ENCODE data around the gene P2RY14.
"Not testable (repeated sequence)": the region's sequence is repeated elsewhere in the genome, so short reads cannot be mapped to it uniquely, and the experiment has no call there.

P2RY14 gene

DNA sequence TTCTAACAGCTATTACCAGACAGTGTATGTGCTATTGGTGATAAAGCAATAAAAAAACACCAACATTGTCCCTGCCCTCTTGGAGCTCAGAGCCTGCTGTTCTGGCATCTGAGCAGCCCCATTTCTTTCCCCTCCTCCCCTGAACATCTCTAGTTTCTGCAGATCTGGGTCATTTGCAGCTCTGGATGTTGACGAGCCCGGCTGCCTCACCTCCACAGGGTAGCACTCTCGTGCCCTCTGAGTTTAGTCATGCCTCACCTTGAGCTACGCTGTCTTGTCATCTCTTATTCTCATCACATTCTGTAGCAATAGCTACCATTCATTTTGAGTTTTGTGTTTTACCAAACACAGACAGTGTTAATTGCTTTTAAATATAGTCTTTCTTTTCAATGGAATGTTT, 45.4 kb downstream of the P2RY14 start:
- DNase-seq: no peak
- no CpG with 5 or more reads among the region's 4 CpGs for WGBS (ENCODE audit: extremely low coverage, insufficient coverage, low lambda C conversion rate)
- H2BK15ac ChIP-seq (replicated peaks; ENCODE audit: low read depth): no peak overlapping the region

DNA sequence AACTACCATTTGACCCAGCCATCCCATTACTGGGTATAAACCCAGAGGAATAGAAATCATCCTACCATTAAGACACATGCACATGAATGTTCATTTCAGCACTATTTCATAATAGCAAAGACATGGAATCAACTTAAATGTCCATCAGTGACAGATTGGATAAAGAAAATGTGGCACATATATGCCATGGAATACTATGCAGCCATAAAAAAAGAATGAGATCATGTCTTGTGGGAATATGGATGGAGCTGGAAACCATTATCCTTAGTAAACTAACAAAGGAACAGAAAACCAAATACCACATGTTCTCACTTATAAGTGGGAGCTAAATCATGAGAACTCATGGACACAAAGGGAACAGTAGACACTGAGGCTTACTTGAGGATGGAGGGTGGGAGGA, 45.9 kb downstream of the P2RY14 start:
- not testable (repeated sequence) for H3K9ac ChIP-seq (ENCODE audit: low read length); H2BK15ac ChIP-seq (replicated peaks; ENCODE audit: low read depth); H2BK120ac ChIP-seq (ENCODE audit: low read depth, low read length); H3K36me3 ChIP-seq (ENCODE audit: control insufficient read depth, insufficient read depth, low read length); H2BK5ac ChIP-seq (ENCODE audit: low read length); H3K4ac ChIP-seq (ENCODE audit: low read depth, low read length); H3K4me1 ChIP-seq (ENCODE audit: control insufficient read depth, low read depth, low read length); H3K4me2 ChIP-seq (ENCODE audit: low read length); H3K79me2 ChIP-seq (ENCODE audit: control insufficient read depth, insufficient read depth, low read length); H4K5ac ChIP-seq (ENCODE audit: low read length); H3K79me1 ChIP-seq (ENCODE audit: low read length); H3K56ac ChIP-seq (ENCODE audit: low read length); DNase-seq; H3K18ac ChIP-seq (ENCODE audit: low read length); H4K8ac ChIP-seq (ENCODE audit: low read depth, low read length); H2AK5ac ChIP-seq (ENCODE audit: low read length); H3K27ac ChIP-seq (ENCODE audit: low read depth, low read length); H3K4me3 ChIP-seq (ENCODE audit: low read length); H3K23ac ChIP-seq (ENCODE audit: low read length); H3K27me3 ChIP-seq (ENCODE audit: insufficient read depth, low read length, poor library complexity)

More for the DNA sequence above, 45.4 kb downstream of the P2RY14 start:
- no peaks in the 10 kb centered on the region for H3K36me3 ChIP-seq (ENCODE audit: control insufficient read depth, insufficient read depth, low read length)
- H3K4me2 ChIP-seq (ENCODE audit: low read length): no peak overlapping the region
- H3K4me3 ChIP-seq (ENCODE audit: low read length): no peak overlapping the region
- H3K18ac ChIP-seq (ENCODE audit: low read length): no peak overlapping the region
- no peak overlapping the region for H2BK120ac ChIP-seq (ENCODE audit: low read depth, low read length)
- H4K5ac ChIP-seq (ENCODE audit: low read length): no peak overlapping the region
- H3K23ac ChIP-seq (ENCODE audit: low read length): no peak overlapping the region
- no peak overlapping the region for H4K8ac ChIP-seq (ENCODE audit: low read depth, low read length)
- H2BK5ac ChIP-seq (ENCODE audit: low read length): no peak overlapping the region
- no peak overlapping the region for H3K9ac ChIP-seq (ENCODE audit: low read length)
- no peak overlapping the region for H2AK5ac ChIP-seq (ENCODE audit: low read length)
- H3K27me3 ChIP-seq (ENCODE audit: insufficient read depth, low read length, poor library complexity): no peaks in the 10 kb centered on the region
- H3K4ac ChIP-seq (ENCODE audit: low read depth, low read length): no peak overlapping the region
- H3K27ac ChIP-seq (ENCODE audit: low read depth, low read length): no peak overlapping the region
- no peaks in the 10 kb centered on the region for H3K79me1 ChIP-seq (ENCODE audit: low read length)
- H3K79me2 ChIP-seq (ENCODE audit: control insufficient read depth, insufficient read depth, low read length): no peaks in the 10 kb centered on the region
- H3K56ac ChIP-seq (ENCODE audit: low read length): no peak overlapping the region
- peaks cover 5% of the 10 kb centered on the region for H3K4me1 ChIP-seq (ENCODE audit: control insufficient read depth, low read depth, low read length)

DNA sequence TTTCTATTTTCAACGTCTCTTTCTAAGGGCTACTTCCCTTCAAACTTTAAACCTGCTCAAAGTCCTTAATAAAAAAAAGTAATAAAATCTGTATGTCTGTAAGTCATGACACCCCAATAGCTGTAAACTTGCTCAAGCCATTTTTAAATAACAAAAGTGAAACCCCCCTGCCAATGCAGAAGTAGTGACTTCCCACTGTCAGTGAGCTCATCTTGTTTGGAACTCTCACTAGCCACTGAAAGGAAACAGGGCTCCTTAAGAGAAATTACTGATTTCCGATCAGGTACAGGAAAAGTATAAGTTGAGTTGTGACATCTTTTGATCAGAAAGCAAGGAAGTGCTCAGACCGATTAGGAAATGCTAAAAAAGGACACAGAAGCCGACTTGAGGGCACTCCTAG, 47.7 kb downstream of the P2RY14 start:
- Histone ChIP-seq H2BK5ac (ENCODE audit: low read length) (no peak overlapping the region), H3K56ac (ENCODE audit: low read length) (no peak overlapping the region), H3K79me1 (ENCODE audit: low read length) (no peaks in the 10 kb centered on the region), H3K18ac (ENCODE audit: low read length) (no peak overlapping the region), H4K8ac (ENCODE audit: low read depth, low read length) (no peak overlapping the region), H3K4me2 (ENCODE audit: low read length) (no peak overlapping the region), H2BK120ac (ENCODE audit: low read depth, low read length) (no peak overlapping the region), H3K9ac (ENCODE audit: low read length) (no peak overlapping the region), H3K79me2 (ENCODE audit: control insufficient read depth, insufficient read depth, low read length) (no peaks in the 10 kb centered on the region), H3K4me3 (ENCODE audit: low read length) (no peak overlapping the region), H4K5ac (ENCODE audit: low read length) (no peak overlapping the region), H3K4me1 (ENCODE audit: control insufficient read depth, low read depth, low read length) (peaks cover 5% of the 10 kb centered on the region), H3K23ac (ENCODE audit: low read length) (no peak overlapping the region), H3K27me3 (ENCODE audit: insufficient read depth, low read length, poor library complexity) (no peaks in the 10 kb centered on the region), H2AK5ac (ENCODE audit: low read length) (no peak overlapping the region), H2BK15ac (replicated peaks; ENCODE audit: low read depth) (no peak overlapping the region), H3K27ac (ENCODE audit: low read depth, low read length) (no peak overlapping the region), H3K36me3 (ENCODE audit: control insufficient read depth, insufficient read depth, low read length) (no peaks in the 10 kb centered on the region), H3K4ac (ENCODE audit: low read depth, low read length) (no peak overlapping the region)
- no CpG with 5 or more reads among the region's 4 CpGs for WGBS (ENCODE audit: extremely low coverage, insufficient coverage, low lambda C conversion rate)
- no peak for DNase-seq

DNA sequence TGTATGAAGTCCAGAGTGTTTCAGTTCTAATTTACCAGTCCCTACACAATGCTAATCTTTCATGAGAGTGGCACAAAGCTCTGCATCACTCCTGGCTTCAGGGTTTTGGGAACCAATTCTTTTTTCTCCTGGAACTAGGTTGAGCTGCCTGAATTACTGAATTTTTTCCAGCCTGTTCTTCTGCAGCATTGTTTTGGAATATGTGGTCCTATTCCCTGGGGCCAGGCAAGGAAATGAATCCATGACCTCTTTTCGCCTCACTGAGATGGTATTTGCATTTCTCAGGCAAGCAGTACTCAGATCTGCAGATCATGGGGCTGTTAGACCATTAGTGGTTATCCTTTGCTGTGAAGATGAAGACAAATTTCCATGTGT, 49.7 kb downstream of the P2RY14 start:
- Histone ChIP-seq H2BK15ac (replicated peaks; ENCODE audit: low read depth) (no peak overlapping the region), H3K4me1 (ENCODE audit: control insufficient read depth, low read depth, low read length) (peaks cover 5% of the 10 kb centered on the region), H3K79me1 (ENCODE audit: low read length) (no peaks in the 10 kb centered on the region), H3K79me2 (ENCODE audit: control insufficient read depth, insufficient read depth, low read length) (no peaks in the 10 kb centered on the region), H4K8ac (ENCODE audit: low read depth, low read length) (no peak overlapping the region), H2BK120ac (ENCODE audit: low read depth, low read length) (no peak overlapping the region), H3K23ac (ENCODE audit: low read length) (no peak overlapping the region), H3K27ac (ENCODE audit: low read depth, low read length) (peak overlapping the region; percentile 47), H2AK5ac (ENCODE audit: low read length) (no peak overlapping the region), H4K5ac (ENCODE audit: low read length) (no peak overlapping the region), H3K4me3 (ENCODE audit: low read length) (no peak overlapping the region), H3K4me2 (ENCODE audit: low read length) (no peak overlapping the region), H3K4ac (ENCODE audit: low read depth, low read length) (no peak overlapping the region), H3K56ac (ENCODE audit: low read length) (no peak overlapping the region), H3K18ac (ENCODE audit: low read length) (peak overlapping the region; percentile 22), H3K9ac (ENCODE audit: low read length) (peak overlapping the region; percentile 4), H2BK5ac (ENCODE audit: low read length) (no peak overlapping the region), H3K36me3 (ENCODE audit: control insufficient read depth, insufficient read depth, low read length) (no peaks in the 10 kb centered on the region), H3K27me3 (ENCODE audit: insufficient read depth, low read length, poor library complexity) (no peaks in the 10 kb centered on the region)
- WGBS (ENCODE audit: extremely low coverage, insufficient coverage, low lambda C conversion rate): no CpG with 5 or more reads among the region's 1 CpG
- peak; percentile 43 for DNase-seq

DNA sequence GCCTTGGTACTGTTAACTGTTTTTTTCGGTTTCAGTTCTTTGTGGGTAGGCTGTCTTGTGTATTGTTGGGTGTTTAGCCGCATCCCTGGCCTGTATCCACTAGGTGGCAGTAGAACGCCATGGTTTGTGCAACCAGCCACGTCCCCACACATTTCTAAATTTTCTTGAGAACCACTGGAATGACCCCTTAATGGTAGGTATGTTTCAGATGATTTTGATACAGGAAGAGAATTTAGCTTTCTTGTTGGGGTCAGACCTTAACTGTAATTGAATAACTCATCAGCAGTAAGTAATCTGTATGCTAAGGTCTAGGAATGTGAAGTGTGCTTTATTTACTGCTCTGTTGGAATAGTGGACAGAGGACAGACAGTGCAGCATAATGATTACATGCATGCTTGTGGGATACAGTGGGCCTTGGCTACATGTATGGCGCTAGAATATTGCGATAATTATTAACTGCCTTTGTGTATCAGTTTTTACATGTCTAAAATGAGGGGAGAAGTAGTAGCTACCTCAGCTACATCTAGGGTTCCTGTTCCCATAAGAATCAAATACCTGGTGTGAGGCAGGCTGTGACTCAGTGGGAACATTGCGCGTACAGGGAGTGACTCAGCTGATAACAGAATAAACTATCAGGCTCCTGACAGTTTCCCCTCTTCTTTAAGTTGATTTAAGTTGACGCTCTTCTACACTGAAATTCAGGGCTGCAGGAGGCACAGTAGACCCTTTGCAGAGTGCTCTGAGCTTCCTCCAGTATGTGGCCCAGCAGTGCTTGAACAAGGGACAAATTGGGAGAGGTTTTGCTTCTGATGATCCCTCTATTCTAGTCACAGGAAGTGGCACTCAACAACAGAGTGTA, 50.3 kb downstream of the P2RY14 start:
- H3K36me3 ChIP-seq (ENCODE audit: control insufficient read depth, insufficient read depth, low read length): no peaks in the 10 kb centered on the region
- no peaks in the 10 kb centered on the region for H3K79me1 ChIP-seq (ENCODE audit: low read length)
- H3K18ac ChIP-seq (ENCODE audit: low read length): peak overlapping the region; percentile 22
- H3K4me2 ChIP-seq (ENCODE audit: low read length): no peak overlapping the region
- H3K79me2 ChIP-seq (ENCODE audit: control insufficient read depth, insufficient read depth, low read length): no peaks in the 10 kb centered on the region
- no peak overlapping the region for H3K4me3 ChIP-seq (ENCODE audit: low read length)
- H4K5ac ChIP-seq (ENCODE audit: low read length): no peak overlapping the region
- peaks cover 5% of the 10 kb centered on the region for H3K4me1 ChIP-seq (ENCODE audit: control insufficient read depth, low read depth, low read length)
- no peak overlapping the region for H3K23ac ChIP-seq (ENCODE audit: low read length)
- no peaks in the 10 kb centered on the region for H3K27me3 ChIP-seq (ENCODE audit: insufficient read depth, low read length, poor library complexity)
- no peak overlapping the region for H2BK15ac ChIP-seq (replicated peaks; ENCODE audit: low read depth)
- H2BK5ac ChIP-seq (ENCODE audit: low read length): no peak overlapping the region
- H2BK120ac ChIP-seq (ENCODE audit: low read depth, low read length): no peak overlapping the region
- WGBS (ENCODE audit: extremely low coverage, insufficient coverage, low lambda C conversion rate): no CpG with 5 or more reads among the region's 9 CpGs
- H3K9ac ChIP-seq (ENCODE audit: low read length): peak overlapping the region; percentile 4
- H3K27ac ChIP-seq (ENCODE audit: low read depth, low read length): peak overlapping the region; percentile 47
- peak; percentile 79 for DNase-seq
- no peak overlapping the region for H3K4ac ChIP-seq (ENCODE audit: low read depth, low read length)
- H4K8ac ChIP-seq (ENCODE audit: low read depth, low read length): no peak overlapping the region
- no peak overlapping the region for H3K56ac ChIP-seq (ENCODE audit: low read length)
- H2AK5ac ChIP-seq (ENCODE audit: low read length): no peak overlapping the region

DNA sequence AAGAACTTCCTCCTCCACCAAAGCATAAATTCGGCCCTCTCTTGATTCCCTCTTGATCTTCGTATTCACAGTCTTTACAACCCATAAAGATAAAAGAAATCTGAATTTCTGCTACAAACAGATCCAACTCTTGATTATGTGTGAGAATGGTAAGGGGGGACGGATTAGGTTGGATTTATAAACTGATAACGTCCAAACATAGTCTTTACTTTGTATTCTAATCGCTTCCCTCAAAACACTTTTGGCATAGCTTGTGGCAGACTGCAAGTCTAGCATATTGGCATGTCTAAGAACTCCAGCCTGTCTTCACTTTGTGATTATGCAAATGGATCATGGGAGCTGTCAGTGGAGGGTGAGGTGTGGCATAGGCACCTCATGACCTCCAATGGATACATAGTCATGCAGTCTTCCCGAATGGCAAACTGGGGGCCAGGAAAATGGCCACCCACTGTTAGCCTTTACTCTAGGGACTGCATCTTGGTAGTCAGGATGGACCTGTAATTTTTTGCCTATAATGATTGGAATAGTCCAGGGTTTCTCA, 51.0 kb downstream of the P2RY14 start:
- no peak overlapping the region for H4K5ac ChIP-seq (ENCODE audit: low read length)
- no peak overlapping the region for H2BK5ac ChIP-seq (ENCODE audit: low read length)
- no peaks in the 10 kb centered on the region for H3K79me1 ChIP-seq (ENCODE audit: low read length)
- peaks cover 5% of the 10 kb centered on the region for H3K4me1 ChIP-seq (ENCODE audit: control insufficient read depth, low read depth, low read length)
- no peak overlapping the region for H3K4me3 ChIP-seq (ENCODE audit: low read length)
- no peak overlapping the region for H3K4ac ChIP-seq (ENCODE audit: low read depth, low read length)
- no peak for DNase-seq
- no peak overlapping the region for H4K8ac ChIP-seq (ENCODE audit: low read depth, low read length)
- no peak overlapping the region for H3K9ac ChIP-seq (ENCODE audit: low read length)
- H3K56ac ChIP-seq (ENCODE audit: low read length): no peak overlapping the region
- no peaks in the 10 kb centered on the region for H3K36me3 ChIP-seq (ENCODE audit: control insufficient read depth, insufficient read depth, low read length)
- WGBS (ENCODE audit: extremely low coverage, insufficient coverage, low lambda C conversion rate): no CpG with 5 or more reads among the region's 6 CpGs
- H3K23ac ChIP-seq (ENCODE audit: low read length): no peak overlapping the region
- no peaks in the 10 kb centered on the region for H3K27me3 ChIP-seq (ENCODE audit: insufficient read depth, low read length, poor library complexity)
- no peak overlapping the region for H3K18ac ChIP-seq (ENCODE audit: low read length)
- no peak overlapping the region for H2AK5ac ChIP-seq (ENCODE audit: low read length)
- no peak overlapping the region for H2BK120ac ChIP-seq (ENCODE audit: low read depth, low read length)
- no peaks in the 10 kb centered on the region for H3K79me2 ChIP-seq (ENCODE audit: control insufficient read depth, insufficient read depth, low read length)
- no peak overlapping the region for H2BK15ac ChIP-seq (replicated peaks; ENCODE audit: low read depth)
- H3K27ac ChIP-seq (ENCODE audit: low read depth, low read length): no peak overlapping the region
- no peak overlapping the region for H3K4me2 ChIP-seq (ENCODE audit: low read length)

Data from mesendoderm (in vitro differentiated cells).